Stimulated activated CD4-positive, alpha-beta T cell treated with anti-CD3 and anti-CD28 coated beads, TNF-alpha, amount 100 ng/mL, for 24 hours (primary cell): Measurements from ENCODE around the gene CFHR1.
"Not testable (repeated sequence)": the region's sequence is repeated elsewhere in the genome, so short reads cannot be mapped to it uniquely, and the experiment has no call there.

ENCODE experiments used
- DNase-seq, 3 experiments: peaks; one replicate each; pipeline ENCODE4 v3.0.0-alpha.2; 2020; ENCODE audit warnings: low read depth in 3 of 3

CFHR1 gene

GRCh38 chr1:196819531-196819930 is at the start of gene CFHR1:
CFHR1 (plus strand) TSS chr1:196819731; CDS start chr1:196819845, 114 bp downstream.
- DNase-seq, result not testable (repeated sequence)

- not testable (repeated sequence) for DNase-seq
Measured at GRCh38 chr1:196769823-196770222, 49.7 kb upstream of the CFHR1 start.

GRCh38 chr1:196773713-196774112 is 45.8 kb upstream of the CFHR1 start:
- DNase-seq, result no peak

GRCh38 chr1:196774175-196774574 is 45.4 kb upstream of the CFHR1 start:
- DNase-seq, result no peak

- no peak for DNase-seq
Measured at GRCh38 chr1:196774603-196775002, 44.9 kb upstream of the CFHR1 start, which contains the start of gene CFHR3. CFHR3 (plus strand) TSS chr1:196774840; CDS start chr1:196774887, 47 bp downstream.

GRCh38 chr1:196777603-196778002 is 41.9 kb upstream of the CFHR1 start:
- DNase-seq, result no peak

GRCh38 chr1:196779093-196779492 is 40.4 kb upstream of the CFHR1 start:
- DNase-seq, result no peak

GRCh38 chr1:196791252-196791651 is 28.3 kb upstream of the CFHR1 start:
- not testable (repeated sequence) for DNase-seq

- not testable (repeated sequence) for DNase-seq
Measured at GRCh38 chr1:196794103-196794502, 25.4 kb upstream of the CFHR1 start.

- no peak for DNase-seq
Measured at GRCh38 chr1:196797891-196798290, 21.6 kb upstream of the CFHR1 start.

GRCh38 chr1:196801920-196802319 is 17.6 kb upstream of the CFHR1 start:
- not testable (repeated sequence) for DNase-seq

GRCh38 chr1:196808529-196809235 is 10.8 kb upstream of the CFHR1 start:
- no peak for DNase-seq

- not testable (repeated sequence) for DNase-seq
Measured at GRCh38 chr1:196817442-196817841, 2.1 kb upstream of the CFHR1 start.

- DNase-seq, result not testable (repeated sequence)
Measured at GRCh38 chr1:196827860-196828259, 8.3 kb downstream of the CFHR1 start.

- not testable (repeated sequence) for DNase-seq
Measured at GRCh38 chr1:196849613-196850492, 30.3 kb downstream of the CFHR1 start.

- no peak for DNase-seq
Measured at GRCh38 chr1:196856053-196856452, 36.5 kb downstream of the CFHR1 start.

GRCh38 chr1:196857188-196857587 is 37.7 kb downstream of the CFHR1 start:
- DNase-seq, result no peak

GRCh38 chr1:196858811-196859210 is 39.3 kb downstream of the CFHR1 start:
- DNase-seq, result no peak

- no peak for DNase-seq
Measured at GRCh38 chr1:196860323-196860884, 40.9 kb downstream of the CFHR1 start.

GRCh38 chr1:196861429-196861828 is 41.9 kb downstream of the CFHR1 start:
- DNase-seq, result no peak

- DNase-seq, result no peak
Measured at GRCh38 chr1:196866974-196867373, 47.4 kb downstream of the CFHR1 start.

GRCh38 chr1:196873385-196873784 is 53.9 kb downstream of the CFHR1 start:
- no peak for DNase-seq
